Measurements from ENCODE around the gene PLRG1.

GRCh38 chr4:154519214-154519613 lies 31.0 kb downstream of the PLRG1 start:
- no peak for TF ChIP-seq CTCF (tag by site-specific recombination; IDR thresholded peaks at IDR 0.05)
- no peak for TF ChIP-seq ZNF138 (tag by site-specific recombination; IDR thresholded peaks at IDR 0.05; ENCODE audit: borderline replicate concordance)
- TF ChIP-seq ZNF654 (tag by site-specific recombination; IDR thresholded peaks at IDR 0.05; ENCODE audit: low read depth): no peak
- TF ChIP-seq PRDM4 (tag by site-specific recombination; IDR thresholded peaks at IDR 0.05): no peak
- no peak for TF ChIP-seq YY1 (tag by site-specific recombination; IDR thresholded peaks at IDR 0.05)
- TF ChIP-seq SP7 (tag by site-specific recombination; IDR thresholded peaks at IDR 0.05): no peak
- no peak for TF ChIP-seq RBAK (tag by site-specific recombination; IDR thresholded peaks at IDR 0.05)
- no peak for TF ChIP-seq ZNF214 (tag by site-specific recombination; IDR thresholded peaks at IDR 0.05; ENCODE audit: borderline replicate concordance)
- TF ChIP-seq ZNF747 (tag by site-specific recombination; IDR thresholded peaks at IDR 0.05): no peak
- TF ChIP-seq ZNF174 (tag by site-specific recombination; IDR thresholded peaks at IDR 0.05): no peak
- TF ChIP-seq ZNF558 (tag by site-specific recombination; IDR thresholded peaks at IDR 0.05): no peak
- TF ChIP-seq TCF7L2 (IDR thresholded peaks at IDR 0.05; ENCODE audit: borderline replicate concordance, low read depth, low read length): no peak
- no peak for TF ChIP-seq ZNF175 (tag by site-specific recombination; IDR thresholded peaks at IDR 0.05)
